ES-I3 (cell line): Measurements from ENCODE around the gene TBP.
"Not testable (repeated sequence)": the region's sequence is repeated elsewhere in the genome, so short reads cannot be mapped to it uniquely, and the experiment has no call there.

Experiments used
- H3K36me3 ChIP-seq: 2 replicates; pipeline ENCODE4 v1.6.1; 2013; ENCODE audit warnings: mild to moderate bottlenecking, low read length, control low read depth, moderate library complexity; ENCODE audit not compliant: insufficient read depth
- H3K4me1 ChIP-seq: 2 replicates; pipeline ENCODE4 v1.6.1; 2013; ENCODE audit warnings: mild to moderate bottlenecking, control low read depth, low read length; ENCODE audit not compliant: insufficient read depth
- H3K9ac ChIP-seq: 2 replicates; pipeline ENCODE4 v1.6.1; 2013; ENCODE audit warnings: low read depth, mild to moderate bottlenecking, low read length, moderate library complexity
- H3K9me3 ChIP-seq: 2 replicates; pipeline ENCODE4 v1.6.1; 2013; ENCODE audit warnings: mild to moderate bottlenecking, low read length, moderate library complexity; ENCODE audit not compliant: control insufficient read depth, insufficient read depth

Gene TBP

GRCh38 chr6:170554013-170554795, at the start of gene TBP:
TBP (plus strand) TSS chr6:170554369; CDS start chr6:170557030, 2,661 bp downstream.
- Histone ChIP-seq H3K9me3 (no peaks in the 10 kb centered on the region), H3K9ac (peak within 1 kb of the TSS; percentile 86), H3K4me1 (peaks cover 15% of the 10 kb centered on the region; the same call in 1 of the 2 replicates), H3K36me3 (peaks cover 8% of the 10 kb centered on the region)

- no peaks in the 10 kb centered on the region; the same call in 1 of the 2 replicates for H3K9me3 ChIP-seq
- H3K36me3 ChIP-seq: no peaks in the 10 kb centered on the region
- H3K9ac ChIP-seq: no peak overlapping the region
- H3K4me1 ChIP-seq: no peaks in the 10 kb centered on the region
These were observed 49.7 kb upstream of the TBP start for GRCh38 chr6:170504479-170504878.

DNA sequence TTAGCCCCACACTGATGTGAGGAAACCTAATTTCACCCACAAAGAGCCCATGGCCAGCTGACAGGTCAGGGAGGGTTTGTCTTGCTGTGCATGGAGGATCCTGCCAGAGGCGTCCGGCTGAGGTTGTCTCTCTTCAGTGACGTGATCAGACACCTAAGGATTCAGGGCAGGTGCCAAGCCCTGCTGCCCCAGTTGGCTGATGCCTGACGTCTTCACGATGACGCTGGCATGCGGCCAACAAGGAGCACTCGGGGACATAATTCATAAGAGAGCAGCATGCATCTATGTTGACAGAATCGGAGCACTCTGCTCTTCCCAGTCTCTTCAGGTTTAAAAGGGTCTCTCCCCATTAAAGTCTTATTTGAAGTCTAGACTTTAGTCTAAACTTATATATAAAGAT, 48.9 kb upstream of the TBP start:
- Histone ChIP-seq H3K9ac (no peak overlapping the region), H3K36me3 (no peaks in the 10 kb centered on the region), H3K9me3 (no peaks in the 10 kb centered on the region; the same call in 1 of the 2 replicates), H3K4me1 (no peaks in the 10 kb centered on the region)

DNA sequence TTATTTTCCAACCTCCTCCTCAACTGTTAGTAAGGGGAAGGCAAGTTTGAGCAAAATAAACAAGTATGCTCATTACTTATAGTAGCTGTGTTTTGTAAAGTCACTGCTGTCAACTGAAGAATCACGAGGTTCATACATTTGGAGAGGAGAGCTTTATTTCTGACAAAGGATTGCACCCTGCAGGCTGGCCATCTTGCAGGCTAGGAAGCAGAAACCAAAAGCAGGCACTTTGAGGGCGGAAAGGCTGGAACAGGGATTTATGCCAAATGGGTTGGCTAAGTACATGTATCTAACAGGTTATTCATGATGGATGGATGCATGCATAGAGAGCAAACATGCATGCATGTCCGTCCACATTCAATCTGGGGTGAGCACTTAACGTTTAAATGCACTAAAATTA, 47.7 kb upstream of the TBP start:
- H3K36me3 ChIP-seq: no peaks in the 10 kb centered on the region
- H3K9ac ChIP-seq: no peak overlapping the region
- H3K4me1 ChIP-seq: no peaks in the 10 kb centered on the region
- no peaks in the 10 kb centered on the region; the same call in 1 of the 2 replicates for H3K9me3 ChIP-seq

DNA sequence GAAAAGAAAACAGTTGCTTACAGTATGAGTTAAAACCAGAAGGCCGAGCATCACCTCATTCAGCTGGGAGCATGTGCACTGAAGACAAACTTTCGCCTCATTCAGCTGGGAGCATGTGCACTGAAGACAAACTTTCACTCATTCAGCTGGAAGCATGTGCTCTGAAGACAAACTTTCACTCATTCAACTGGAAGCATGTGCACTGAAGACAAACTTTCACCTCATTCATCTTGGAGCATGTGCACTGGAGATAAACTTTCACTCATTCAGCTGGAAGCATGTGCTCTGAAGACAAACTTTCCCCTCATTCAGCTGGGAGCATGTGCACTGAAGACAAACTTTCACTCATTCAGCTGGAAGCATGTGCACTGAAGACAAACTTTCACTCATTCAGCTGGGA, 46.4 kb upstream of the TBP start:
- H3K9me3 ChIP-seq, H3K9ac ChIP-seq, H3K36me3 ChIP-seq, H3K4me1 ChIP-seq: not testable (repeated sequence)

- H3K9ac ChIP-seq, H3K36me3 ChIP-seq, H3K4me1 ChIP-seq, H3K9me3 ChIP-seq: not testable (repeated sequence)
These were observed 45.9 kb upstream of the TBP start for GRCh38 chr6:170508275-170508674.

DNA sequence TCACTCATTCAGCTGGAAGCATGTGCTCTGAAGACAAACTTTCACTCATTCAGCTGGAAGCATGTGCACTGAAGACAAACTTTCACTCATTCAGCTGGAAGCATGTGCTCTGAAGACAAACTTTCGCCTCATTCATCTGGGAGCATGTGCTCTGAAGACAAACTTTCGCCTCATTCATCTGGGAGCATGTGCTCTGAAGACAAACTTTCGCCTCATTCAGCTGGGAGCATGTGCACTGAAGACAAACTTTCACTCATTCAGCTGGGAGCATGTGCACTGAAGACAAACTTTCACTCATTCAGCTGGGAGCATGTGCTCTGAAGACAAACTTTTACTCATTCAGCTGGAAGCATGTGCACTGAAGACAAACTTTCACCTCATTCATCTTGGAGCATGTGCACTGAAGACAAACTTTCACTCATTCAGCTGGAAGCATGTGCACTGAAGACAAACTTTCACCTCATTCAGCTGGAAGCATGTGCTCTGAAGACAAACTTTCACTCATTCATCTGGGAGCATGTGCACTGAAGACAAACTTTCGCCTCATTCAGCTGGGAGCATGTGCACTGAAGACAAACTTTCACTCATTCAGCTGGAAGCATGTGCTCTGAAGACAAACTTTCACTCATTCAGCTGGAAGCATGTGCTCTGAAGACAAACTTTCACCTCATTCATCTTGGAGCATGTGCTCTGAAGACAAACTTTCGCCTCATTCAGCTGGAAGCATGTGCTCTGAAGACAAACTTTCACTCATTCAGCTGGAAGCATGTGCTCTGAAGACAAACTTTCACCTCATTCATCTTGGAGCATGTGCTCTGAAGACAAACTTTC, 45.1 kb upstream of the TBP start:
- H3K4me1 ChIP-seq, H3K9ac ChIP-seq, H3K9me3 ChIP-seq, H3K36me3 ChIP-seq: not testable (repeated sequence)

DNA sequence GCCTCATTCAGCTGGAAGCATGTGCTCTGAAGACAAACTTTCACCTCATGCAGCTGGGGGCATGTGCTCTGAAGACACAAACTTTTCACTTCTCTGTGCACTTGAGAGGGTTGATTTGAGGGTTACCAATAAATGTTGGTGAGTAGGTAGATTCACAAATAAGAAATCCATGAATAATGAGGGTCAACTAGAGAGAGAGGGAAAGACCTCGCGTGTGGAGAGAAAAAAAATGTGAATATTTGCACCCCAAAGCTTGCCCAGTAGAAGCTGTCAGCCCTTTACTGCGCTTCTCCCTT, 44.5 kb upstream of the TBP start:
- Histone ChIP-seq H3K36me3 (no peaks in the 10 kb centered on the region), H3K9ac (no peak overlapping the region), H3K4me1 (no peaks in the 10 kb centered on the region), H3K9me3 (no peaks in the 10 kb centered on the region)

- Histone ChIP-seq H3K9me3 (no peaks in the 10 kb centered on the region), H3K4me1 (no peaks in the 10 kb centered on the region), H3K36me3 (no peaks in the 10 kb centered on the region), H3K9ac (no peak overlapping the region)
These were observed 43.5 kb upstream of the TBP start for GRCh38 chr6:170510631-170511030.

GRCh38 chr6:170512249-170512648, 41.9 kb upstream of the TBP start:
- Histone ChIP-seq H3K9ac (no peak overlapping the region), H3K4me1 (no peaks in the 10 kb centered on the region), H3K36me3 (no peaks in the 10 kb centered on the region), H3K9me3 (no peaks in the 10 kb centered on the region)

DNA sequence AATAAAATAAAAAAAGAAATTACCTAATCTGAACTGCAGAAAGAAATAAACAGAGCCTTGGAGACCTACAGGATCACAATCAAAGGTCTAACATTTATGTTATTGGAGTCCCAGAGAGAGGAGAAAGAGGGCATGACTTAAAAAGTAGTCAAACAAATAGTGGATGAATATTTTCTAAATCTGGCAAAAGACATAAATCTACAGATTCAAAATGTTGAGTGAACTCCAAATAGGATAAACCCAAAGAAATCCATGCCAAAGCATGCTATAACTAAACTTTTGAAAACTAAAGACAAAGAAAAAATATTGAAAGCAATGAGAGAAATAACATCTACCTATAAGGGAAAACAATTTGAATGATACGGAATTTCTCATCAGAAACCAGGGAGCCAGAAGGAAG, 39.3 kb upstream of the TBP start:
- Histone ChIP-seq H3K36me3 (no peaks in the 10 kb centered on the region), H3K9ac (no peak overlapping the region), H3K9me3 (no peaks in the 10 kb centered on the region), H3K4me1 (no peaks in the 10 kb centered on the region)

GRCh38 chr6:170516783-170517616, 37.2 kb upstream of the TBP start:
- Histone ChIP-seq H3K9ac (no peak overlapping the region), H3K4me1 (no peaks in the 10 kb centered on the region), H3K36me3 (no peaks in the 10 kb centered on the region), H3K9me3 (no peaks in the 10 kb centered on the region)

DNA sequence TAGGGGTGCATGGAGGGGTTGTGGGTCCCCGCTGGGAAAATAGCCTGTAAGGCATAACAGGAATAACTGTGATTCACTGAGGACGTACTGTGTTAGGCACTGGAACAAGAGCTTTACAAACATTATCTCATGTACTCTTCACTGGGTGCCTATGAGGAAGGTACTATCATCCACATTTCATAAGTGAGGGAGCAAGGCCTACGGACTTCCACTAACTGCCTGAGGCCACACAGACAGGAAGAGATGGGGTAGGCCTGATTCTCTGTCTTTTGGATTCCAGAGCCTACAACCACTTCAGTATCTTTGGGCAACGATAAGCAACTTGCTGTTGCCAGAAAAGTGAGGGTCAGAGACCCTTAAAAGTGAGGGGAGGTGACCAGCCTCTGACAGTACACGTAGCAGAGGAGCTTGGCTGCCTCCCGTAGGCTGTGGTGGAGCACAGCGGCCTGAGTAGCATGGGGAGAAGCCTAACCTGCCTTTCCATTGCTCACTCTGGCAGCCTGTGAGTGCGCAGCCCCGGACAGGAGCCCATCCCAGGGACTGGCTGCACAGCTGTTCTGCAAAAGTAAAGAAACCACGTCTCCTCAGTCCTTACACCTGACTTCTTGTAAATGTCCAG, 31.5 kb upstream of the TBP start:
- no peaks in the 10 kb centered on the region for H3K4me1 ChIP-seq
- no peaks in the 10 kb centered on the region for H3K9me3 ChIP-seq
- no peak overlapping the region for H3K9ac ChIP-seq
- no peaks in the 10 kb centered on the region for H3K36me3 ChIP-seq
